ENCODE data around the gene TRIAP1. TPM values are rescaled to one million over a fixed set of nuclear protein-coding genes. Genes with fewer than 3 reads are reported as not detected.

Gene TRIAP1
- 10 to 100 TPM in 1 of 2 donors, 1 to 10 TPM in 1; 9.6 to 16.9 TPM for total RNA-seq
- polyA plus RNA-seq: 10 to 100 TPM; 28.7 to 32.9 TPM
- long read RNA-seq, donor 1, transcript TRIAP1-202 (2 exons, 1,182 nt): major isoform, 21 of 21 reads
- long read RNA-seq, donor 1, partial matches to known transcripts: 0 of 21 reads
- long read RNA-seq, donor 1, other reads (novel, unspliced or antisense): 0 of 21 reads
- long read RNA-seq, donor 2, transcript TRIAP1-202 (2 exons, 1,182 nt): major isoform, 6 of 6 reads
- long read RNA-seq, donor 2, partial matches to known transcripts: 0 of 6 reads
- long read RNA-seq, donor 2, other reads (novel, unspliced or antisense): 0 of 6 reads
- long read RNA-seq, donor 3, transcript TRIAP1-202 (2 exons, 1,182 nt): major isoform, 7 of 7 reads
- long read RNA-seq, donor 3, partial matches to known transcripts: 0 of 7 reads
- long read RNA-seq, donor 3, other reads (novel, unspliced or antisense): 0 of 7 reads
- long read RNA-seq, donor 4, transcript TRIAP1-202 (2 exons, 1,182 nt): major isoform, 11 of 11 reads
- long read RNA-seq, donor 4, partial matches to known transcripts: 0 of 11 reads
- long read RNA-seq, donor 4, other reads (novel, unspliced or antisense): 0 of 11 reads
- long read RNA-seq, donor 5, transcript TRIAP1-202 (2 exons, 1,182 nt): major isoform, 22 of 23 reads
- long read RNA-seq, donor 5, partial matches to known transcripts: 0 of 23 reads
- long read RNA-seq, donor 5, other reads (novel, unspliced or antisense): 0 of 23 reads

GRCh38 chr12:120445911-120446843, at the start of gene TRIAP1, which contains the start of gene GATC:
Gene TRIAP1 (minus strand): TSS chr12:120446384. CDS start chr12:120446372, 12 bp downstream.
Gene GATC (plus strand): TSS chr12:120446444. CDS start chr12:120446481, 37 bp downstream.
- DNase-seq (peak; percentile 86 to 92 (median 91)), ATAC-seq (ENCODE audit: insufficient read depth, low FRiP score) (peak; percentile 93)
- TF ChIP-seq CTCF (IDR thresholded peaks at IDR 0.05; ENCODE audit: control extremely low read depth, extremely low read depth): no peak
- Histone ChIP-seq H3K9me3 (ENCODE audit: control insufficient read depth in 4 of 4, insufficient read depth in 3 of 4, low read length in 3 of 4) (no peaks in the 10 kb centered on the region), H3K4me1 (ENCODE audit: control insufficient read depth in 5 of 5, insufficient read depth in 5 of 5, low read length in 5 of 5) (peaks cover 0 to 16% (median 9%) of the 10 kb centered on the region in 5 donors), H3K27ac (ENCODE audit: low read depth in 1 of 2, low read length in 1 of 2) (peak within 1 kb of the TSS; percentile 89 to 96), H3K9ac (ENCODE audit: insufficient read depth in 1 of 2, low read length in 2 of 2) (peak within 1 kb of the TSS; percentile 95 to 96), H3K4me3 (peak within 1 kb of the TSS; percentile 99), H3K27me3 (ENCODE audit: control insufficient read depth in 3 of 3, insufficient read depth in 3 of 3, low read length in 2 of 3) (no peaks in the 10 kb centered on the region), H3K36me3 (ENCODE audit: control insufficient read depth in 4 of 4, insufficient read depth in 4 of 4, low read length in 4 of 4) (peaks cover 9 to 27% (median 12%) of the 10 kb centered on the region in 4 donors)
- WGBS, 2 donors: 0% methylated on average over 66 to 73 of the region's 73 CpGs

GRCh38 chr12:120495186-120495730, 49.1 kb upstream of the TRIAP1 start:
- WGBS, 2 donors: 25 to 30% methylated on average over 17 of the region's 17 CpGs
- ATAC-seq (ENCODE audit: insufficient read depth, low FRiP score) (no peak), DNase-seq (peak in 2 of 3 donors; percentile 19 to 43)
- Histone ChIP-seq H3K9ac (ENCODE audit: insufficient read depth in 1 of 2, low read length in 2 of 2) (peak overlapping the region; percentile 54 to 73), H3K4me1 (ENCODE audit: control insufficient read depth in 5 of 5, insufficient read depth in 5 of 5, low read length in 5 of 5) (peaks cover 0 to 24% (median 12%) of the 10 kb centered on the region in 5 donors), H3K27me3 (ENCODE audit: control insufficient read depth in 3 of 3, insufficient read depth in 3 of 3, low read length in 2 of 3) (no peaks in the 10 kb centered on the region), H3K36me3 (ENCODE audit: control insufficient read depth in 4 of 4, insufficient read depth in 4 of 4, low read length in 4 of 4) (peaks cover 2 to 23% (median 14%) of the 10 kb centered on the region in 4 donors), H3K4me3 (peak overlapping the region; percentile 64), H3K27ac (ENCODE audit: low read depth in 1 of 2, low read length in 1 of 2) (peak overlapping the region in 1 of 2 donors; percentile 42), H3K9me3 (ENCODE audit: control insufficient read depth in 4 of 4, insufficient read depth in 3 of 4, low read length in 3 of 4) (no peaks in the 10 kb centered on the region)
- TF ChIP-seq CTCF (IDR thresholded peaks at IDR 0.05; ENCODE audit: control extremely low read depth, extremely low read depth): no peak

GRCh38 chr12:120490833-120491512, 44.8 kb upstream of the TRIAP1 start:
- ATAC-seq (ENCODE audit: insufficient read depth, low FRiP score) (no peak), DNase-seq (no peak)
- TF ChIP-seq CTCF (IDR thresholded peaks at IDR 0.05; ENCODE audit: control extremely low read depth, extremely low read depth): no peak
- 94 to 95% methylated on average over 2 of the region's 2 CpGs for WGBS, 2 donors
- no peak overlapping the region for H3K9ac ChIP-seq (ENCODE audit: insufficient read depth in 1 of 2, low read length in 2 of 2)
- no peak overlapping the region for H3K4me3 ChIP-seq
- no peaks in the 10 kb centered on the region for H3K27me3 ChIP-seq (ENCODE audit: control insufficient read depth in 3 of 3, insufficient read depth in 3 of 3, low read length in 2 of 3)
- H3K27ac ChIP-seq (ENCODE audit: low read depth in 1 of 2, low read length in 1 of 2): no peak overlapping the region
- H3K9me3 ChIP-seq (ENCODE audit: control insufficient read depth in 4 of 4, insufficient read depth in 3 of 4, low read length in 3 of 4): no peaks in the 10 kb centered on the region
- peaks cover 0 to 9% (median 5%) of the 10 kb centered on the region in 5 donors for H3K4me1 ChIP-seq (ENCODE audit: control insufficient read depth in 5 of 5, insufficient read depth in 5 of 5, low read length in 5 of 5)
- peaks cover 0 to 9% (median 5%) of the 10 kb centered on the region in 4 donors for H3K36me3 ChIP-seq (ENCODE audit: control insufficient read depth in 4 of 4, insufficient read depth in 4 of 4, low read length in 4 of 4)
